ENCODE data around the gene NECTIN4.

GRCh38 chr1:161089938-161090337 lies 580 bp upstream of the NECTIN4 start:
- TF ChIP-seq TCF12 (IDR thresholded peaks at IDR 0.05; ENCODE audit: low read depth) (no peak), NFIC (IDR thresholded peaks at IDR 0.05) (no peak), FOXM1 (IDR thresholded peaks at IDR 0.05; ENCODE audit: borderline replicate concordance, low read depth) (no peak), YY1 (IDR thresholded peaks at IDR 0.05; ENCODE audit: low read depth) (no peak), CREB1 (IDR thresholded peaks at IDR 0.05; ENCODE audit: low read depth) (no peak)
